ENCODE measurements around the gene COA7. TPM values are rescaled to one million over a fixed set of nuclear protein-coding genes. Genes with fewer than 3 reads are reported as not detected.

COA7 gene
- polyA plus RNA-seq, 1 of the 3 experiments (the other 2 are of a cell fraction), result 9.0 TPM

- no peaks in the 10 kb centered on the region for H3K4me1 ChIP-seq (ENCODE audit: control insufficient read depth in 1 of 2, insufficient read depth in 2 of 2, low read depth in 1 of 2, low read length in 1 of 2)
- no peaks in the 10 kb centered on the region for H3K9me2 ChIP-seq
- TF ChIP-seq RCOR1 (IDR thresholded peaks at IDR 0.05; ENCODE audit: low read length) (no peak), TEAD4 (IDR thresholded peaks at IDR 0.05; ENCODE audit: borderline replicate concordance, insufficient read depth) (no peak), NRF1 (IDR thresholded peaks at IDR 0.05; ENCODE audit: low read depth, low read length) (no peak), RFX5 (IDR thresholded peaks at IDR 0.05; ENCODE audit: low read length) (no peak), MEF2A (IDR thresholded peaks at IDR 0.05; ENCODE audit: borderline replicate concordance, low read depth) (no peak), SIN3A (IDR thresholded peaks at IDR 0.05; ENCODE audit: borderline replicate concordance, low read depth, low read length) (no peak), EP300 (IDR thresholded peaks at IDR 0.05; ENCODE audit: borderline replicate concordance in 1 of 2, low read depth in 1 of 2, low read length in 1 of 2) (no peak), SMC3 (IDR thresholded peaks at IDR 0.05; ENCODE audit: low read depth, low read length) (no peak)
- TF ChIP-seq, protein P1, sequence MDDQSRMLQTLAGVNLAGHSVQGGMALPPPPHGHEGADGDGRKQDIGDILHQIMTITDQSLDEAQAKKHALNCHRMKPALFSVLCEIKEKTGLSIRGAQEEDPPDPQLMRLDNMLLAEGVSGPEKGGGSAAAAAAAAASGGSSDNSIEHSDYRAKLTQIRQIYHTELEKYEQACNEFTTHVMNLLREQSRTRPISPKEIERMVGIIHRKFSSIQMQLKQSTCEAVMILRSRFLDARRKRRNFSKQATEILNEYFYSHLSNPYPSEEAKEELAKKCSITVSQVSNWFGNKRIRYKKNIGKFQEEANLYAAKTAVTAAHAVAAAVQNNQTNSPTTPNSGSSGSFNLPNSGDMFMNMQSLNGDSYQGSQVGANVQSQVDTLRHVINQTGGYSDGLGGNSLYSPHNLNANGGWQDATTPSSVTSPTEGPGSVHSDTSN (IDR thresholded peaks at IDR 0.05), result no peak
- TF ChIP-seq, protein P2, sequence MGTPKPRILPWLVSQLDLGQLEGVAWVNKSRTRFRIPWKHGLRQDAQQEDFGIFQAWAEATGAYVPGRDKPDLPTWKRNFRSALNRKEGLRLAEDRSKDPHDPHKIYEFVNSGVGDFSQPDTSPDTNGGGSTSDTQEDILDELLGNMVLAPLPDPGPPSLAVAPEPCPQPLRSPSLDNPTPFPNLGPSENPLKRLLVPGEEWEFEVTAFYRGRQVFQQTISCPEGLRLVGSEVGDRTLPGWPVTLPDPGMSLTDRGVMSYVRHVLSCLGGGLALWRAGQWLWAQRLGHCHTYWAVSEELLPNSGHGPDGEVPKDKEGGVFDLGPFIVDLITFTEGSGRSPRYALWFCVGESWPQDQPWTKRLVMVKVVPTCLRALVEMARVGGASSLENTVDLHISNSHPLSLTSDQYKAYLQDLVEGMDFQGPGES (IDR thresholded peaks at IDR 0.05; ENCODE audit: low read depth, low read length), result no peak
- TF ChIP-seq, protein P3, sequence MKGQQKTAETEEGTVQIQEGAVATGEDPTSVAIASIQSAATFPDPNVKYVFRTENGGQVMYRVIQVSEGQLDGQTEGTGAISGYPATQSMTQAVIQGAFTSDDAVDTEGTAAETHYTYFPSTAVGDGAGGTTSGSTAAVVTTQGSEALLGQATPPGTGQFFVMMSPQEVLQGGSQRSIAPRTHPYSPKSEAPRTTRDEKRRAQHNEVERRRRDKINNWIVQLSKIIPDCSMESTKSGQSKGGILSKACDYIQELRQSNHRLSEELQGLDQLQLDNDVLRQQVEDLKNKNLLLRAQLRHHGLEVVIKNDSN (IDR thresholded peaks at IDR 0.05; ENCODE audit: borderline replicate concordance, low read depth), result no peak
- DNase-seq, result no peak
- H3K36me3 ChIP-seq (replicated peaks in 1 of 2; ENCODE audit: control insufficient read depth in 1 of 2, insufficient read depth in 2 of 2, low read length in 1 of 2), result no peaks in the 10 kb centered on the region
- H3K9ac ChIP-seq, result no peak overlapping the region
- H3K4me2 ChIP-seq, result no peak overlapping the region
- ChIA-PET POLR2A (no interaction called here), CTCF (no interaction called here)
- no peaks in the 10 kb centered on the region for H4K20me1 ChIP-seq (ENCODE audit: insufficient read depth)
- no peaks in the 10 kb centered on the region for H3K79me2 ChIP-seq (ENCODE audit: insufficient read depth)
- 39% methylated on average over 1 of the region's 1 CpG for WGBS (ENCODE audit: low lambda C conversion rate)
- H3K4me3 ChIP-seq (ENCODE audit: low read depth in 2 of 2, low read length in 1 of 2), result no peak overlapping the region
- no peaks in the 10 kb centered on the region for H3K27me3 ChIP-seq (ENCODE audit: insufficient read depth)
- H3F3A ChIP-seq (replicated peaks; ENCODE audit: insufficient read depth), result no peaks in the 10 kb centered on the region
- no peak overlapping the region for H2AFZ ChIP-seq (ENCODE audit: low read depth)
- no peak overlapping the region for H3K27ac ChIP-seq (ENCODE audit: low read depth in 2 of 2, low read length in 1 of 2)
- no peaks in the 10 kb centered on the region for H3K9me3 ChIP-seq
Measured at GRCh38 chr1:52651904-52652303, 46.2 kb downstream of the COA7 start.

DNA sequence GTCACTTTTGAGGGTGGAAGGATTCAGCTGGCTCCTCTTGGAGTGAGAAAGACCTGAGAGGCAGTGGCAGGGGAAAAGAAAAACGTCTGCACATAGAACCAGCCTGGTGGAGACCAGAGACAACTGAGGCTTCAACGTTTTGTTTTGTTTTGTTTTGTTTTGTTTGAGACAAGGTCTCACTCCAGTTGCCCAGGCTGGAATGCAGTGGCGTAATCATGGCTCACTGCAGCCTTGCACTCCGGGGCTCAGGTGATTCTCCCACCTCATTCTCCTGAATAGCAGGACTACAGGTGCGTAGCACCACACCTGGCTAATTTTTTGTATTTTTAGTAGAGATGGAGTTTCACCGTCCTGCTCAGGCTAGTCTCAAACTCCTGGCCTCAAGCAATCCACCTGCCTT, 52.9 kb downstream of the COA7 start:
- Histone ChIP-seq H3K79me2 (ENCODE audit: insufficient read depth) (no peaks in the 10 kb centered on the region), H3K9me3 (no peaks in the 10 kb centered on the region), H4K20me1 (ENCODE audit: insufficient read depth) (no peaks in the 10 kb centered on the region), H3F3A (replicated peaks; ENCODE audit: insufficient read depth) (no peaks in the 10 kb centered on the region), H3K27me3 (ENCODE audit: insufficient read depth) (no peaks in the 10 kb centered on the region), H3K9ac (no peak overlapping the region), H2AFZ (ENCODE audit: low read depth) (no peak overlapping the region), H3K9me2 (no peaks in the 10 kb centered on the region), H3K4me1 (ENCODE audit: control insufficient read depth in 1 of 2, insufficient read depth in 2 of 2, low read depth in 1 of 2, low read length in 1 of 2) (no peaks in the 10 kb centered on the region), H3K4me3 (ENCODE audit: low read depth in 2 of 2, low read length in 1 of 2) (no peak overlapping the region), H3K4me2 (no peak overlapping the region), H3K27ac (ENCODE audit: low read depth in 2 of 2, low read length in 1 of 2) (no peak overlapping the region), H3K36me3 (replicated peaks in 1 of 2; ENCODE audit: control insufficient read depth in 1 of 2, insufficient read depth in 2 of 2, low read length in 1 of 2) (no peaks in the 10 kb centered on the region)
- 71% methylated on average over 6 of the region's 6 CpGs for WGBS (ENCODE audit: low lambda C conversion rate)
- CTCF ChIA-PET, result interaction anchor here (1.8 kb wide), 1 partner anchor 12 kb away, joined by 5 read pairs; the partner anchor contains the start of gene SHISAL2A
- DNase-seq, result no peak
- POLR2A ChIA-PET, result no interaction called here
- TF ChIP-seq RAD21 (IDR thresholded peaks at IDR 0.05; ENCODE audit: low read length) (no peak), JUND (IDR thresholded peaks at IDR 0.05) (no peak), FOSL2 (IDR thresholded peaks at IDR 0.05; ENCODE audit: borderline replicate concordance, low read depth) (no peak), YY1 (IDR thresholded peaks at IDR 0.05; ENCODE audit: low read depth) (no peak)
